ENCODE results near the gene TNS4.

Gene TNS4

DNA sequence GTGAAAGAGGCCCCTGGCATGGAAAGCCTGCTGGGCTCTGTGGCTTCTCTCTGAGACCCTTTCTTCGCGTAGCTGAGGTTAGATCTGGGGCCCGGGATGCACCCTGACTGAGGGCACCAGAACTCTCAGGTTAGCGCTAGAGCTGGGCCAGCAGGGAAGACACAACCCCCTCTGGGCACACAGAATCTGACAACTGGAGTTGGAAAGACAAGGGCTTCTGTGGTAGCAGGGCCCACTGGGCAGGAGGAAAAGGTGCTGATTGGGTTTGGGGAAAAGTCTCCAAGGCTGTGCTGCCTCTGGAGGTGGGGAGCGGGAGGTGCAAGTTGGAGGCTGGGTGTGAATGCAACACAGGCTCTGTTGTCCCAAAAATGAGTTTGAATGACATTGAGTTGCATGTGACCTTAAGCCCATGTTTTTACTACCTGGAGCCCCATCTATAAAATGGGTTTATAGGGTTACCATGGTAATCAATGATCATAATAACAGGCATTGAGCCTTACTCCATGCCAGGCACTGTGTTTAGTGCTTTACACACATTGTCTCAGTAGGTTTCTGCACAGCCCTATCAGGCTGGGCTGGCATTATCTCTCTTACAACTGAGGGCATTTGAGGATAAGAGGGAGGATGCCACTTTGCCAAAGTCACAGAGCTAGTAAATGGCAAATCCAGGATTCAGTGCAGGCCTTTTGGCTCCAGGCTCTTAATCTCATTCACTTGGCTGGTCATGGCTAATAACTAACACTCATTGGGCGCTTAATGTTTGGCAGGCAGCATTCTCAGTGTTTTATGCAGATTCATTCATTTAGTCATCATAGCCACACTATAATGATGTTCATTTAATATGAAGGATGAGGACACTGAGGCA is 67.6 kb downstream of the TNS4 start:
- DNase-seq (ENCODE audit: low read depth): no peak

DNA sequence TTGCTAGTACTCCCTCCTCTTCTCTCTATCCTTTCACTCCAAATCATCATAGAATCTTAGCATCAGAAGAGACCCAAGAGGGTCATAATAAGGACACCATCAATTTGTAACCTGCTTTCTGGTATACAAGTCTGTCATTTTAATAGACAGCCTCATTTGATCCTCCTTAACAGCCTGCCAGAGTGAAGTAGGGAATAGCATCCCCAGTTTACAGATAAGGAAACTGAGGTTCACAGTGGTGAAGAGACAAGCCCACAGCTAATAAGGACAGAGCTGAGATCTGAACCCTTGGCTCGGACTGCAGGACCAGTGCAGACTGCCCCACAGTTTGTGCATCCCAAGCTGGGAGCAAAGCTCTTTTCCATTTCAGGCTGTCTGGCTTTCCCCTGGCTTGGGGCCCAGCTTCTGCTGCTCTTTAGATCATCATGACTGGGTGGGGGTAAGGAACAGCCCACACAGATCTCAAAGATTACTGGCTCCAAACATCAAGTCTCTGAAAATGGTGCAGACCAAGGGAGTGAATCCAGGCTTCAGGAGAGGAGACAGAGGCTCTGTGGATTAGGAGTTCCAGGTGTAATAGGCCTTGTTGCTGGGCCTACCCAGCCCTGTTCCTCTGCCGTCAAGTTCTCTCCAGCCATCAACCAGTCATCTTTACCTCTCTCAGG is 68.4 kb downstream of the TNS4 start:
- no peak for DNase-seq (ENCODE audit: low read depth)

DNA sequence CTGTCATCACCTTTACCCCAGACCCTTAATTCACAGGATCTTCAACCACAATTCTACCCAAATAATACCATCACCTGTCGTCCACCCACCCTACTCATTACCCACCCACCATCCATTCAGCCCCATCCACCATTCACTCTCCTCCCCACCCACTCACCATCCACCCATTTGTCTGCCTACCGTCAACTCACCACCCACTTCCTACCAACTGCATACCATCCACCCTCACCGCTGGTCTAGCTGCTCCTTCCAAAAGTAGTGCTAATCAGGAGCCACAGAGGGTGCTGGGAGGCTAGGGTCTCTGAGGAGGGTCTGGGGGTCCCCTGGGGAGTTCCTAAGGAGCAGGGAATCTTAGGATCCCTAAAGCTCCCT is 70.2 kb downstream of the TNS4 start:
- no peak for DNase-seq (ENCODE audit: low read depth)

DNA sequence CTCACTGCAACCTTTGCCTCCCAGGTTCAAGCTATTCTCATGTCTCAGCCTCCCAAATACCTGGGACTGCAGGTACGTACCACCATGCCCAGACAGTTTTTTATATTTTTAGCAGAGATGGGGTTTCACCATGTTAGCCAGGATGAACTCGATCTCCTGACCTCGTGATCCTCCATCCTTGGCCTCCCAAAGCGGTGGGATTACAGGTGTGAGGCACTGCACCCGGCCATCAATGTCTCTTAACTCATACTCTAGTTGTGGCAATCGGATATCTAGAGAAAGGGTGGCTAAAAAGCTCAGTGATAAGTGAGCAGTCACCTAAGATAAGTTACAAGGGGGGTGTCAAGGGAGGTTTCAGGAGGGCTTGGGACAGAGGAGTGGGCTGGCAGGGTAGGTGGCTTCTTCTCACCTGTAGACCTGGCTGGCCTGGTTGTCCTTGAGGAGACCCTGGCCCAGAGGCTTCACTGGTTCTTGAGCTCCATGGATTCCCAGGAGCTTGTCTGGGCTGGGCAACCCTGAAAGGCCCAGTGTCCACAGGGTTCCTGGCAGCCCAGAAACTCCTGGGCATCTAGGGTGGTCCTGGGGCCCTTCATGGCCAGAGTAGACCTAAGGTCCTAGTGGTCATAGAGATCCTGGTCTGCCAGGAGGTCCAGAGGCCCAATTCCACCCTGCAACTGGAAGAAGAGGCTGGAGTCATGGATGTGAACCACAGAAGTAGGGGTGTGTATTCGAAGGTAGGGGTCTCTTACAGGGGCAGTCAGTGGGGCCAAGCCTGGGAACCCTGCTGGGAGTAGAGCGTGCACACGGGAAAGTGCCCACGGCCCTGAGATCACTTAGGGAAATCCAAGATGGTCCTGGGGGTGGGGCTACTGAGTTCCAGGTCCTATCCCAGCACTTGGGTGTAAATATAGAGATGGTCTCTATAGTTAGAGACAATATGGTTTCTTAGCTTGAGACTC is 70.9 kb downstream of the TNS4 start:
- DNase-seq (ENCODE audit: low read depth): no peak

DNA sequence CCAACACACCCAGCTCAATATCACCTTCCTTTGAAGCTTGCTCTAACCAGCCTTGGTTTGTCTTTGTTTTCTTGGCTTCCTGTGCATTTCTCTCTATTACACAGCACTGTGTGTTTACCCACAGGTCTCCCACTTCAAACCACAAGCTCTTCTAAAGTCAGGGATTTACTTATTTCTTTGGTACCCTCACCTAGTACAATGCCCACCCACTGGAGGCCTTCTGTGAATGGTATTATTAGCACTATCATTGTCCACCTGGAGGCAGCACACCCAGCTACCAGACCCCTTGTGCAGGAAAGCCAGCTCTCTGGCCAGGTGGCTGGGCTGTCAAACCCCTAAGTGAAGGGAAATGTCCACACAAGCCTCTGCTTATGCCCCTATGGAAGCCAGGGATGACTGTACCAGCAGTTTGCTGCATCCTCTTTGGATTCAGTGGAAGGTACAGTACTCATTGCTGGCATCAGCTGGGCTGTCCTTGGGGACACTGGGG is 74.4 kb downstream of the TNS4 start:
- no peak for DNase-seq (ENCODE audit: low read depth)

All from HS-27A (cell line).